Mesendoderm (in vitro differentiated cells): Measurements from ENCODE around the gene AHI1.

Experiments used
- DNase-seq: peaks from one replicate; pipeline ENCODE4 v3.0.0; 2013
- H2AK5ac ChIP-seq: 2 replicates; pipeline ENCODE4 v1.6.1; 2013; ENCODE audit warnings: low read length, inconsistent platforms
- H2BK120ac ChIP-seq: 2 replicates; pipeline ENCODE4 v1.6.1; 2013; ENCODE audit warnings: low read depth, mild to moderate bottlenecking, low read length, moderate library complexity, mixed read lengths
- H2BK15ac ChIP-seq: replicated peaks from 2 replicates; pipeline ENCODE4 v1.6.1; 2013; ENCODE audit warnings: low read depth, mild to moderate bottlenecking, moderate library complexity
- H2BK5ac ChIP-seq: 2 replicates; pipeline ENCODE4 v1.6.1; 2013; ENCODE audit warnings: low read length, inconsistent platforms
- H3K18ac ChIP-seq: 2 replicates; pipeline ENCODE4 v1.6.1; 2013; ENCODE audit warnings: mild to moderate bottlenecking, low read length, mixed read lengths
- H3K23ac ChIP-seq: one replicate; pipeline ENCODE4 v1.6.1; 2013; ENCODE audit warnings: low read length
- H3K27ac ChIP-seq: 2 replicates; pipeline ENCODE4 v1.5.1; 2013; ENCODE audit warnings: low read depth, mild to moderate bottlenecking, inconsistent platforms, low read length, moderate library complexity
- H3K27me3 ChIP-seq: 2 replicates; pipeline ENCODE4 v1.6.1; 2013; ENCODE audit warnings: low read length, control low read depth, mild to moderate bottlenecking, inconsistent platforms; ENCODE audit not compliant: insufficient read depth, poor library complexity
- H3K36me3 ChIP-seq: 2 replicates; pipeline ENCODE4 v1.6.1; 2013; ENCODE audit warnings: low read length, inconsistent platforms; ENCODE audit not compliant: control insufficient read depth, insufficient read depth
- H3K4ac ChIP-seq: one replicate; pipeline ENCODE4 v1.6.1; 2013; ENCODE audit warnings: low read depth, mild to moderate bottlenecking, low read length, moderate library complexity
- H3K4me1 ChIP-seq: 2 replicates; pipeline ENCODE4 v1.6.1; 2013; ENCODE audit warnings: low read depth, low read length, inconsistent platforms; ENCODE audit not compliant: control insufficient read depth
- H3K4me2 ChIP-seq: 2 replicates; pipeline ENCODE4 v1.6.1; 2013; ENCODE audit warnings: low read length
- H3K4me3 ChIP-seq: 2 replicates; pipeline ENCODE4 v1.5.1; 2013; ENCODE audit warnings: mild to moderate bottlenecking, low read length
- H3K56ac ChIP-seq: one replicate; pipeline ENCODE4 v1.6.1; 2013; ENCODE audit warnings: low read length
- H3K79me1 ChIP-seq: 2 replicates; pipeline ENCODE4 v1.6.1; 2013; ENCODE audit warnings: low read length, inconsistent platforms
- H3K79me2 ChIP-seq: 2 replicates; pipeline ENCODE4 v1.6.1; 2013; ENCODE audit warnings: mild to moderate bottlenecking, low read length; ENCODE audit not compliant: control insufficient read depth, insufficient read depth
- H3K9ac ChIP-seq: 2 replicates; pipeline ENCODE4 v1.6.1; 2013; ENCODE audit warnings: low read length, inconsistent platforms
- H4K5ac ChIP-seq: one replicate; pipeline ENCODE4 v1.6.1; 2013; ENCODE audit warnings: low read length
- H4K8ac ChIP-seq: one replicate; pipeline ENCODE4 v1.6.1; 2013; ENCODE audit warnings: low read depth, mild to moderate bottlenecking, control low read depth, low read length, moderate library complexity
- WGBS: extraction: QIAGEN DNeasy Blood & Tissue Kit; methylation state at CpG from one replicate; pipeline ENCODE4 v1.1.7; 2013; ENCODE audit warnings: low lambda C conversion rate, missing lambda C conversion rate; ENCODE audit not compliant: insufficient coverage; ENCODE audit errors: extremely low coverage; 5-methylcytosine and 5-hydroxymethylcytosine counted together

AHI1 gene

GRCh38 chr6:135410856-135411255 is 86.7 kb downstream of the AHI1 start:
- Histone ChIP-seq H3K79me2 (no peaks in the 10 kb centered on the region), H3K4ac (no peak overlapping the region), H3K79me1 (no peaks in the 10 kb centered on the region), H4K5ac (no peak overlapping the region), H3K36me3 (no peaks in the 10 kb centered on the region), H4K8ac (no peak overlapping the region), H3K27me3 (no peaks in the 10 kb centered on the region), H3K4me2 (no peak overlapping the region), H3K56ac (no peak overlapping the region), H3K18ac (no peak overlapping the region), H3K9ac (no peak overlapping the region), H3K27ac (no peak overlapping the region), H2BK15ac (no peak overlapping the region), H2AK5ac (no peak overlapping the region), H2BK120ac (no peak overlapping the region), H3K23ac (no peak overlapping the region), H3K4me3 (no peak overlapping the region), H3K4me1 (no peaks in the 10 kb centered on the region), H2BK5ac (no peak overlapping the region)
- WGBS: no CpG with 5 or more reads among the region's 2 CpGs
- peak; percentile 60 for DNase-seq

DNA sequence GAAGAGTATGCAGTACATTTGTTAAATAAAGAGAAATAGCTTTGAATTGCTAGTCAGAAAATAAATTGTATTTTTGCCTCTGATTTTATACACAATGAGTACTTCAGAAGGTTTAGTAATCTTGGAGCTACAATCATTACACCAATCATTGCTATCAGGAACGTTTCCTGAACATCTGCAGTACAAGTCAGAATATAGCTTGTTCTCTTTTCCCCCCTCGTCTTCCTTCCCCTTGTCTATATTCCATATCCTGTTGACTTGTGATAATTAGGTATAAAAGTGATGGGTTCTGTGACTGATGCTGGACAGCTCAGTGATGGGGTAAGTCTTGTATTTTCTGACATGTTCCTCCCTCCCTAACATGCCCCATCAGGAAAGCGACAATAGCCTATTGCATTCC is 94.0 kb downstream of the AHI1 start:
- H4K5ac ChIP-seq: no peak overlapping the region
- H3K4me2 ChIP-seq: no peak overlapping the region
- no peaks in the 10 kb centered on the region for H3K27me3 ChIP-seq
- H3K79me1 ChIP-seq: no peaks in the 10 kb centered on the region
- DNase-seq: no peak
- no peaks in the 10 kb centered on the region for H3K79me2 ChIP-seq
- WGBS: no CpG with 5 or more reads among the region's 3 CpGs
- H2BK5ac ChIP-seq: no peak overlapping the region
- no peak overlapping the region for H4K8ac ChIP-seq
- H3K18ac ChIP-seq: no peak overlapping the region
- no peak overlapping the region for H3K23ac ChIP-seq
- H3K4ac ChIP-seq: no peak overlapping the region
- no peaks in the 10 kb centered on the region for H3K36me3 ChIP-seq
- H3K4me3 ChIP-seq: no peak overlapping the region
- no peak overlapping the region for H2BK15ac ChIP-seq
- H3K56ac ChIP-seq: no peak overlapping the region
- H2BK120ac ChIP-seq: no peak overlapping the region
- no peak overlapping the region for H2AK5ac ChIP-seq
- H3K4me1 ChIP-seq: peaks cover 2% of the 10 kb centered on the region
- H3K27ac ChIP-seq: no peak overlapping the region
- no peak overlapping the region for H3K9ac ChIP-seq

DNA sequence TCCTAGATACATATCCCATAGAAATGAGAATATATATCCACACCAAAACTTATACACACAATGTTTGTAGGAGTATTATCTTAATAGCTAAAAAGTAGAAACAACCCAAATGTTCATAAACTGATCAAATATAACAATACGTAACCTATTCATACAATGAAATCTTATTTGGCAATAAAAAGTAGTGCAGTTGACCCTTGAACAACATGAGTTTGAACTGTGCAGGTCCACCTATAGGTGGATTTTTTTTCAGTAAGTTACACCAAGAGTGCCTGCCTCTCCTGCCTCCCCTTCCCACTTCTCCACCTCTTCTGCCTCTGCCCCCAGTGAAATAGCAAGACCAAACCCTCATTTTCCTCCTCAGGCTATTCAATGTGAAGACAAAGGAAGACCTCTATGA is 95.2 kb downstream of the AHI1 start:
- no peak overlapping the region for H3K4me2 ChIP-seq
- no peak overlapping the region for H3K23ac ChIP-seq
- no peak overlapping the region for H3K56ac ChIP-seq
- no peak overlapping the region for H2BK15ac ChIP-seq
- no peaks in the 10 kb centered on the region for H3K79me1 ChIP-seq
- no peaks in the 10 kb centered on the region for H3K79me2 ChIP-seq
- no peak overlapping the region for H3K18ac ChIP-seq
- H2BK120ac ChIP-seq: no peak overlapping the region
- no peak for DNase-seq
- no peak overlapping the region for H4K5ac ChIP-seq
- peaks cover 2% of the 10 kb centered on the region for H3K4me1 ChIP-seq
- H3K4me3 ChIP-seq: no peak overlapping the region
- WGBS: no CpG with 5 or more reads among the region's 1 CpG
- H3K36me3 ChIP-seq: no peaks in the 10 kb centered on the region
- H3K27ac ChIP-seq: no peak overlapping the region
- no peak overlapping the region for H2BK5ac ChIP-seq
- no peak overlapping the region for H4K8ac ChIP-seq
- no peaks in the 10 kb centered on the region for H3K27me3 ChIP-seq
- no peak overlapping the region for H3K4ac ChIP-seq
- H2AK5ac ChIP-seq: no peak overlapping the region
- no peak overlapping the region for H3K9ac ChIP-seq

- no peak overlapping the region for H2BK120ac ChIP-seq
- no peak for DNase-seq
- no peak overlapping the region for H3K4me3 ChIP-seq
- no peaks in the 10 kb centered on the region for H3K79me1 ChIP-seq
- H3K4me2 ChIP-seq: no peak overlapping the region
- H4K8ac ChIP-seq: no peak overlapping the region
- H2BK5ac ChIP-seq: no peak overlapping the region
- H4K5ac ChIP-seq: no peak overlapping the region
- no peak overlapping the region for H3K4ac ChIP-seq
- peaks cover 2% of the 10 kb centered on the region for H3K4me1 ChIP-seq
- no peak overlapping the region for H3K9ac ChIP-seq
- no peak overlapping the region for H3K56ac ChIP-seq
- H3K23ac ChIP-seq: no peak overlapping the region
- WGBS: no CpG with 5 or more reads among the region's 5 CpGs
- no peak overlapping the region for H2BK15ac ChIP-seq
- H3K27me3 ChIP-seq: no peaks in the 10 kb centered on the region
- H3K79me2 ChIP-seq: no peaks in the 10 kb centered on the region
- H3K27ac ChIP-seq: no peak overlapping the region
- no peaks in the 10 kb centered on the region for H3K36me3 ChIP-seq
- no peak overlapping the region for H2AK5ac ChIP-seq
- H3K18ac ChIP-seq: no peak overlapping the region
Observed at GRCh38 chr6:135397172-135397952, 100.2 kb downstream of the AHI1 start.

DNA sequence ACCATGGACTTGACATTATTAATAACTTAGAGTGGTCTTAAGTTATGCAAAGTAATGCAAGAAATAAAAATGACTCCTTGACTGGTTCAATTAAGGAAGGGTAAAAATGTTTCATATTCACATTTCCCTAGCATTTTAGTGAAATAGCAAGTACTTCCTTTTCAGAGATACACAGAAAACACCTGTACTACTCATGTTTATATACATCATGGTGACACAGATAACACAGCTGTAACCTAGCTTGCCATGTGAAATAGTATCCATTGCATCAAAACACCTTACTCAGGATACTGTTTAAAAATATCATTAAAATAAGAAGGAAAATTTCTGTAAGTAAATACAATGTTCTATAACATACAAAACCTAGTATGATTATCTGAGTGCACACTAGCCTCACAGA is 102.4 kb downstream of the AHI1 start:
- H3K36me3 ChIP-seq: no peaks in the 10 kb centered on the region
- H3K18ac ChIP-seq: no peak overlapping the region
- no peak overlapping the region for H4K5ac ChIP-seq
- no peak overlapping the region for H3K23ac ChIP-seq
- H2BK15ac ChIP-seq: no peak overlapping the region
- H3K27me3 ChIP-seq: no peaks in the 10 kb centered on the region
- DNase-seq: no peak
- no peaks in the 10 kb centered on the region for H3K79me2 ChIP-seq
- no peak overlapping the region for H2BK5ac ChIP-seq
- H2AK5ac ChIP-seq: no peak overlapping the region
- no peak overlapping the region for H3K4me2 ChIP-seq
- no peak overlapping the region for H2BK120ac ChIP-seq
- H3K79me1 ChIP-seq: no peaks in the 10 kb centered on the region
- H4K8ac ChIP-seq: no peak overlapping the region
- no peaks in the 10 kb centered on the region for H3K4me1 ChIP-seq
- H3K4me3 ChIP-seq: no peak overlapping the region
- H3K9ac ChIP-seq: no peak overlapping the region
- no peak overlapping the region for H3K56ac ChIP-seq
- no peak overlapping the region for H3K4ac ChIP-seq
- H3K27ac ChIP-seq: no peak overlapping the region

- Histone ChIP-seq H3K79me1 (no peaks in the 10 kb centered on the region), H2BK120ac (no peak overlapping the region), H2BK15ac (no peak overlapping the region), H3K4me2 (no peak overlapping the region), H3K56ac (no peak overlapping the region), H2BK5ac (no peak overlapping the region), H3K36me3 (no peaks in the 10 kb centered on the region), H3K4ac (no peak overlapping the region), H3K79me2 (no peaks in the 10 kb centered on the region), H3K27ac (no peak overlapping the region), H4K8ac (no peak overlapping the region), H3K23ac (no peak overlapping the region), H3K4me3 (no peak overlapping the region), H2AK5ac (no peak overlapping the region), H3K18ac (no peak overlapping the region), H3K9ac (no peak overlapping the region), H3K4me1 (no peaks in the 10 kb centered on the region), H4K5ac (no peak overlapping the region), H3K27me3 (no peaks in the 10 kb centered on the region)
- DNase-seq: no peak
- no CpG with 5 or more reads among the region's 2 CpGs for WGBS
Observed at GRCh38 chr6:135393289-135393688, 104.3 kb downstream of the AHI1 start.
